HG03039 (cell line): ENCODE measurements around the gene PHF13.
A peak's percentile ranks its signal among the peaks of the same experiment; 100 is the strongest.

Experiments
- ATAC-seq: cut with Tn5 transposase; IDR thresholded peaks from one replicate; pipeline ENCODE4 v1.9.1; 2021; ENCODE audit warnings: mild to moderate bottlenecking, moderate library complexity; ENCODE audit not compliant: unreplicated experiment

Gene PHF13

DNA sequence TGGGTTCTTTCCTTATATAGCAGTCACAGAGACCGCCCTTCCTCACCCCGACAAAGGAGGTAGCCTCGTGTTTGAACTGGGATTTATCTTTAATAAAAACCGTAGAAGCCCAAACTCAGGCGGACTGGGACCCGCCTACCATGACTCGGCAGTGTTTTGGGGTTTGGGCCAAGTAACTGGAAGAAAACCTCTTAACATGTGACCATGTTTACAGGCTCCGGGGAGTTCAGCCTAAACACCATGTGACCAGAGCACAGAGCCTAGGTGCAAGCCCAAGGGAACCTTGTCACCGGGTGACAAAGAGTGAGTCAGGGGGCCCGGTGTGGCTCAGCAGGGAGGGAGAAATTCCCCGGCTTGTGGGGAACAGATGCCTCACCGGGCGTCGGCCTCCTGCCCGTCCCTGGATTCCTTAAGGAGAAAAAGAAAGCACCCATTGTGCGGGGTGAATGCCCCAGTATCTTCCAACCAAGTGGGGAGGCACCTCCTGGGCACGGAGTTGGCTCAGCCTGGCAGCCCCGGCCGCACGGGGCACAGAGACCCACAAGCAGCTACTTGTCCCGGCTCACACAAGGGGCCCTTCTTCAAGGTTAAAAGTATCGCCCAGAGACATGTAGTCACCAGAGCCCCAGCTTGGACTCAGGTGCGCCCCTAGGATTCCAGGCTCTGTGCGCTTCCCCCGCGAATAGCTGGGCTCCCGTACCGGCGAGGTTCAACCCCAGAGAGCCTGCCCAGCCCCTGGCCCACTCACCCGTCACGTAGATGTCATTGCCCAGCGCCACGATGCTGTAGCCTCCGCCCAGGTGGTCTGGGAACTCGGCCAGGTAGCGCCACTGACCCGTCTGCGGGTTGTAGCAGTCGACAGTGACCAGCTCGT, 12.2 kb upstream of the PHF13 start:
- ATAC-seq: peak; percentile 21

DNA sequence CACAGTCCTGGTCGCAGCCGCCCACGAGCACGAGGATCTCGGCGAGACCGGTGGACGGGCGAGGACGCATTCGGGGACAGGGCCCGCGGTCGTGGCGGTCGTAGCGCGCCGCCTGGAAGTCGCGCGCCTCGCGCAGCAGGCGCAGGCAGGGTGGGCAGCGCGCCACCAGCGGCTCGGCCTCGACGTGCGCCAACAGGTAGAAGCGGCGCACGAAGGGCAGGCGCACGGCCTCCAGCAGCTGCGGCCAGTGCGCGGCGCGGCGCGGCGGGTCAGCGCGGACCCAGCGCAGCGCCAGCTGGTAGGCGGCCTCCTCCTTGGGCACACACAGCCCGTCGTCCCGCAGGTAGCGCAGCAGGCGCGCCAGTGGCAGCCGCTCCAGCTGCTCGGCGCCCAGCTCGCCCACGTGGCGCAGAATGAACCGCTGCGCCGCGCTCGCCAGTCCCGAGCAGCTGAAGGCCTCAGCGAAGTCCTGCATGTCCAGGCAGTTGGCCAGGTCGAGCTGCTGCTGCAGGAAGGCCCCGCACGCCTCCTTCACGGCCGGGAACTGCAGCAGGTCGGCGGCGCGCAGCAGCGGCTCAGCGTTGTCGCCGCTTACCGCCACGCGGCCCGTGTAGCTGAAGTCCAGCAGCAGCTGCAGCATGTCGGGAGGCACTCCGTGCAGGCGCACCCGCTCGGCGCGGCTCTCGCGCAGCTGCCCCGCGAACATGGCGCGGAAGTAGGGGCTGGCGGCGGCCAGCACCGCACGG, 11.4 kb upstream of the PHF13 start:
- peak; percentile 29 for ATAC-seq

DNA sequence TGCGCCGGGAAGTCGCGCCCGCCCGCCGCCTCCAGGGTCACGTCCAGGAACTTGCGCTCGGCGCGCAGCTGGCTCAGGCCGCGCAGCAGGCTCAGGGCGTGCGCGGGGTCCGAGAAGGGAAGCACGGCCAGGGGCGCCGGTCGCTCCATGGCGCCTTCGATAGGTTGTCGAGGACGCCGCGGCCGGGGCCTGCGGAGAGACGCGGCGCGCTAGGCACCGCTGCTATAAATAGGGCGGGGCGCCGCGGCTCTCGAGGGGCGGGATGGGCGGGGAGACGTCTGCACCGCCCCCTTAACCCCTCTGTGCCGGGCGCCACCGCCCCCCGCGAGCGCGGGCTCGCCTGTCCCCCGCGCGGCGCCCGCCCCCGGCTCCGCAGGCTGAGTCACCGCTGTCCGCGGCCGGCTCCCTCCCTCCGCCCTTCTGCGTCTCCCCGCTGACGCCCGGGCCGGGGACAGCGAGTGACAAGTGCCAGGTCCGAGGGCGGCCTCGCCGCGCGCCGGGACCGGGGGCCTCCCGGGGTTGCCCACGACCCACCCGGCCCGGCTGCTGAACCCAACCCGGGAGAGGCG, 10.8 kb upstream of the PHF13 start, which contains the start of gene KLHL21:
TSS of gene KLHL21 (minus strand) at position 201 of the 569 bp plus-strand sequence. CDS start at position 149, 52 bp downstream.
- peak; percentile 56 for ATAC-seq

DNA sequence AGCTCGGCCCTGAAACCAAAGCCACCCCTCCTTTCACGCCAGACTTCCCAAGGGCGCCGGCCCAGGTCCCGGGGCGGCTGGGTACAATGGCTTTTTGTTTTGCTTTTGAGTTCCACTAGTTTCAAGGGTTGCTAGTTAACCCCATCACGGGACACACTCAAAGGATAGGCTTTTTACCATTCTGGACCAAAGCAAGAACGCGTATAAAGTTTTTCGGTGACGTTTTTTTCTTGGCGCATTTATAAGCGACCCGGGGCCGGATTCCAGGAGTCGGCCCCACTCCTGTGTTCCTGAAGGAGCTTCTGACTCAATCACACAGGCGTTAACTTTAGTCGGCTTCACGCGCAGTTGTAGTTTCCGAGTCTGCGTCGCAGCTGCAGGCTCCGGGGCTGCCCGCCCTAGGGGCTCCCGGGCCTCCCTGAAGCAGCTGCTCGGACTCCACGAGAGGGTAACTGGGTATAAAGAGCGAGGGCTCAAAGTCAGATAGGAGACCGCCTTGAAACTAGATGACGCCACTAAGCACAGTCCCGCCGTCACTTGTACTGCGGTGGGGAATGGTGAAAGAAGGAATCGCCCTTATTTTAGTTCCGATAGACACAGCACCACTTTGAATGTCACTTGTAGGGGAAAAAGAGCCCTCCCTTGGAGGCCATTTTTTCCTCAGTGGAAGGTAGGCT, 10.2 kb upstream of the PHF13 start:
- no peak for ATAC-seq

DNA sequence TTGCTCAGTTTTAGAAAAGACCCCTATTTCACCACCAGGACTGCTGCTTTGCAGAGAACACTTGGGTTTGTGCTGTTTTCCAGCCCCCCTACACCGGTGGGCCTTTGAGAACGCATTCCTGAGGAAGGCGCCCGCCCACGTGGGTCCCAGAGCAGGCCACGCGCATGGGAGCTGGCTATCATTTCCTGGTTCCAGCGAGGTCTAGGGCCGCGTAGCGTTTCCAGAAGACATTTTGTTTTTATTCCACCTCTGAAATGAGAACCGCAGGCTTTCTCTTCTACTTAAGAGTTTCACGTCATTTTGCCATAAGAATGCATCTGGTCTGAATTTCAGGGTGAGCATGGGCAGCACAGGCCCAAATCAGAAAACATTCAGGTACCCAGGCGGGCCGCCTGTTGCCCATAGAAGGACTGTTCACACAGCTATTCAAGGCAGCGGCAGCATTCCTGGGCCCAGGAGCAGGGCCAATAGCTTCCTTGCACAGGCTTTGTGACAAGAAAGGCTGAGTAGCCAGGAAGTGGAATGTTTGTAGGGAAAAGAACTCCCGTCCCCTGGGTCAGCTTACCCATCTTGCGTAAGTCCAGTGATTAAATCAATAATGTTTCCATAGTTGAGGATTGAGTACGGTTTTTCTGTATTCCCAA, 9.5 kb upstream of the PHF13 start:
- ATAC-seq: no peak

DNA sequence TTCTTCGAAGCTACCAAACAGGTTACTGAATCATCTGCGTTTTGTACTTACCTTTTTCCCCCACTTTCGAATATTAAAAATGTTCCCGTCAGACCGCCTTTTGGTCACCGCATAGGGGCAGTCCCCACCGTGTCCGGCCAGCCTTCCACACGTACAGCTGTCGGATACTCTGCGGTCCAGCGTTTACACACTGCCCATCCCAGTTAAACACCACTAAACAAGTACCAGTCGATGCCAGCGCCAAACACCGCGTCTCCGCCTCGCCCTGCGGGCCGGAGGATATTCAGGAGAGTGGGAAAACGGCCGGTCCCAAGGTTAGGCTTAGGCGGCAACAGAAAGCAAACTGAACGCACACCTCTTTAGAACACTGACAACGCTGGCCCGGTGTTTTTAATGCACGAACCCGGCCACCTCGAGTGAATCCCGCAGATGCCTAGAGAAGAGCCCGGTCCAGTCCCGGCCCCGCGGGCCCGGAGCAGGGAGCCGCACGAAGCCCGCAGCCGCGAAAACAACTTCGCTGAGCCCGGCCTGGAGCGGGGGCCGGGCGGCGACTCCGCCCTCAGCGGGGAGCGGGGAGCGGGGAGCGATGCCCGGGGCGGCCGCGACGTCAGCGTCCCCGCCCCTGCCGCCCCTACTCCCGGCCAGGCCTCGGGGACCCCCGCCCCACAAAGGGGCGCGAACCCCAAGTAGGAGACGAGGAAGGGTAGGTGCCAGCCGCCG, 730 bp upstream of the PHF13 start:
- ATAC-seq: no peak

DNA sequence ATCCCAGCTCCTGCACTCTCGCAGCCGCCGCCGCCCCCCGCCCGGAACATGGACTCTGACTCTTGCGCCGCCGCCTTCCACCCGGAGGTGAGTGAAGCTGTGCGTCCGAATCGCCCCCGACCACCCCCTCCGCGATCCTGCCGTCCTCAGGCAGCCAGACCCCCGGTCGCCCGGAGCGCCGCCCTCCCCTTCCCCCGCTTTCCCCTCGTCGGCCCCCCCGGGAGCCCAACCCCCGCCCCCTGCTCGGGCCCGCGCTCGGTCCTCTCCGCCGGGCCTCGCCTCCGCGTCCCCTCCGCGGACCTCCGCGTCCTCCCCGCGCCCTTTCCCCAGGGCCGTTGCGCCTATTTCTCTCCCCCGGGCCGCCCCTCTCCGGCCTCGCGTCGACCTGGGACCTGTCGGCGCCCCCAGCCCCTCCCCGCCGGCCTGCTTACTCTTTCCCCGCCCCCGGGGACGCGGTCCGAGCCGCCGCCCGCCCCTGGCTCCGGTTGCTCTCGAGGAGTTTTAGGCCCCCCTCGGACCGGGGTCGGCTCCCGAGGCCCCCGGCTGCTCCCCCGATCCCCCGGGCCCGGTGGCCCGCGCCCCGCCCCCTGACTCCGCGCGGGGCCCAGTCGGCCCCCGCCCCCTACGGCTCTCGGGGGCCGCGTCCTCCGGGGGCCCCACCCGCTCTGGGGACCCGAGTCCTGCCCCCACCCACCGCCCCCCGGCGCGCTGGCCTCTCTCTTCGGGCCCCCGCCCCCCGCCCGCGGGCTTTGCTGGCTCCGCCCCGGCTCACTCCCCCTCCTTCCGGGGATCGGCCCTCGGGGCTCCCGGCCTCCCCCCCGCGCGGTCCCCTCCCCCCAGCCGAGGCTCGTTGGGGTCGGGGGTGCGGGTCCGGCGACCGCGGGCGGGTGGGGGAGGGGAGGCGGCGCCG, 743 bp downstream of the PHF13 start:
- ATAC-seq: no peak

DNA sequence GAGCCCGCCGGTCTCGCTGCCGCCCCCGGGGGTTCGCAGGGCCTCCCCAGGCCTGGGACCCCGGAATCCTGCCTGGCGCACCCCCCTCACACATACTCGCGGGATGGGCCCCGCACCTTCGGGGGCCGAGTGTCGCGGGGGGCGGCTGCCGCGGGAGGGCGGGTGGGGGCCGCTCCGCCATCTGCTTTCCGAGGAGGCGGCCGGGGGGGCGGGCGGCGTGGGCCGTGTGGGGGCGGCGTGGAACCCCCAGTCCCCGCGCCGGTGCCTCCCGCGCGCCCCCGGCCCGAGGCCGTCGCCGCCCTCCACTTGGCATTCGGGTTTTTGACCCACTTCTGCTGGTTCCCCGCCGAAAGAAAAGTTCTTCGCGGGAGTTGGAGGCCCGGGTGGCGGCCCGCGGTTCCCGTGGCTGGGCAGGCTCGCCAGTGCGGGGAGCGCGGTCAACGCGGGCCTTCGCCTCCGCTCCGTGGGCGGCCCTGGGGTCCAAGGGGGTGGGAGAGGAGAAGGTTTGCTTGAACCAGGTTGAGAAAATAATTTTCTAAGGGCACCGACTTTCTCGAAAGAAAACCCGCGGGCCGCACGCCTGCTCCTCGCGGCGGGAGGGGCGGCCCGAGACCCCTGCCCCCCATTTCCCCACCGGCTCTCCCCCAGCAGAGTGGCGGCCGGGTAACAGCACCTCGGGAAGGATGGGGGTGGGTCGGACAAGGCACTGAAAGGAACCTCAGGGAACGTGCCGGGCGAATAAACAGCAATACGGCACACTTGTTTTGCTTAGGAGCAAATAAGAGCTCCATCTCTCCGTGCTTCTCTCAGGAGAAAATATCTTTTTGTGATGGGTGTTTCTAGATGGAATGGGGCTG, 1.6 kb downstream of the PHF13 start:
- no peak for ATAC-seq

DNA sequence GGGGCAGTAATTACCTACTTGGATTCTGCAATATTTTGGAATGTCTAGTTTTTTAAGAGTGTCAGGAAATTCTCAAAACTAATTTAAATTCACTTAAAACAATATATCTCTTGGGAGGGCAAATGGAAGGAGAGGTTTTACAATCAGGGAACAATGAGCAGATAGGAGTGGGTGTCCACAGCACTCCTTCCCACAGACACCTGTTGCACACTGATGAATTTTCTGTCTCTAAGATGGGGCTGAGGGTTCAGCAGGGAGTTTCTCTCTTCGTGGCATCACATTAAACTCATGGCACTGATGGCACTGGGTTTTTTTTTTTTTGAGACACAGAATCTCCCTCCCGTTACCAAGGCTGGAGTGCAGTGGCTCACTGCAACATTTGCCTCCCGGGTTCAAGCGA, 5.5 kb downstream of the PHF13 start:
- ATAC-seq: no peak

DNA sequence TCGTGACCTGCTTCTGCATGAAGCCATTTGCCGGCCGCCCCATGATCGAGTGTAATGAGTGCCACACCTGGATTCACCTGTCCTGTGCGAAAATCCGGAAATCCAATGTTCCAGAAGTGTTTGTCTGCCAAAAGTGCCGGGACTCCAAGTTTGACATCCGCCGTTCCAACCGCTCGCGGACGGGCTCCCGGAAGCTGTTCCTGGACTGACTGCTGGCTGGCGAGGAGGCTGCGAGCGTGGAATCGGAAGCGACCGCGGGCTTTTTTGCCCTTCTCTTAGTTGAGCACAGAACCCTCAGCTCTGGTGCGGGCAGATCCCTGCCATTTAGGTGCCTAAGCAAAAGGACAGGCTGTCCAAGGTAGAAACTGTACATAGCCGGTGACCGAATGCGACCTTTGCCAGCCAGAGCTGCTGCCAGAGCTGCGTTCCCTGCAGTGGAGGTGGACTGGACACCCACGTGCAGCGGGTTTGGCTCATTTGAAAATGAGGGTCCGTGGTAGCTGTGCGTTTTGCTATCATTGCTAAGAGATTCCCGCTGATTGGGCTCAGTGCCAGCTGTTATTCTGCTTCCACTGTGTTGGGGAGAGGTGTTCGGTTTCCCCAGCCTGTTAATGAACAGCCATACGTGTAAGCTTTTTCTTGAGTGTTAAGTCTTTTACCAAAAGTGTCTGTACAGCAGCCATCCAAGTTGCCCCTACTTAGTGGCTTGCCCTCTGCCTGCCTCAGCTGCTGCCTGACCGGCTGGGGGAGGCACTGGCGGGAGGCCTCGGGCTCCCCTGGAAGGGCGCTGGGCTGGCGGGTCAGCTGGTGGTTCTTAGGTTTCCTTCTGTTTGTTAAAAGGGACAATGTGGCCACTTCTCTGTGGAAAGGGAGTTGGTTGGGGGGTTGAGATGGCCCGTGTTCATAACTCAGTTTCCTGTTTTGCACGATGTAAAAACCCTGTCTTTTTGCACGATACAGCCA, 8.2 kb downstream of the PHF13 start:
- no peak for ATAC-seq

DNA sequence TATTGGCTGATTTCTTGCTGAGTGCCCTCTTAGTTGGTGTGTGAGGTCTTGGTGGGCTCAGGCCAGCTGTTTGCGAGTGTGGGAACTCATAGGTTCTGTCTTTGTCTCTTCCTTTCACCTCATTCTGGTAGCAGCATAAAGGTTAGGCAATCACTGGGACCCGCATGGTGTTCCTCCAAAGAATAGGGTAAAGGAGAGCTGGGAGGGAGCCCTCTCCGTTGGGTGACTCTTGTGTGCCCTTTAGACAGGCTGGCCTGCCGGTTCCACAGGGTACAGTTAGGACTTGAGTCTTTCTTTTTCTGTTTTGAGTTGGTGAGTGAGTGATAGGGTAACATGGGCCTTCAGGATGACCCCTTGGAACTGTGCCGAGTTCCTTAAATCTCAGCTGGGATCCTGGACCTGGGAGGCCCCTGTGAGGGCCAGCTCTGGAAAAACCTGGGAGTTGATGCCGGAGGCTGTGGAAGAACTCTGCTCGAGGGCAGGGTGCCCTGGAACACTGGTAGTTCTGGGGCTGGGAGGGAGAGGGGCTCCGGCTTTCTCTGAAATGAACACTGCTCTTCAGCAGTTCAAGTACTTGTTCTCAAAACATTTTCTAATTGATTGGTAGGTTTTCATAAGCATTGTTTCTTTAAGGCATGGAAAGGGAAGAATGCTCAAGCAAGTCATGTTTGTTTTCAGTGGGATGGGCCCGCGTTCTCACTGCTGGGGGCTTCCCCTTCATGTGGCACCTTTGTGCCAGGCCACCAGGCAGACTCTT, 9.0 kb downstream of the PHF13 start:
- no peak for ATAC-seq

DNA sequence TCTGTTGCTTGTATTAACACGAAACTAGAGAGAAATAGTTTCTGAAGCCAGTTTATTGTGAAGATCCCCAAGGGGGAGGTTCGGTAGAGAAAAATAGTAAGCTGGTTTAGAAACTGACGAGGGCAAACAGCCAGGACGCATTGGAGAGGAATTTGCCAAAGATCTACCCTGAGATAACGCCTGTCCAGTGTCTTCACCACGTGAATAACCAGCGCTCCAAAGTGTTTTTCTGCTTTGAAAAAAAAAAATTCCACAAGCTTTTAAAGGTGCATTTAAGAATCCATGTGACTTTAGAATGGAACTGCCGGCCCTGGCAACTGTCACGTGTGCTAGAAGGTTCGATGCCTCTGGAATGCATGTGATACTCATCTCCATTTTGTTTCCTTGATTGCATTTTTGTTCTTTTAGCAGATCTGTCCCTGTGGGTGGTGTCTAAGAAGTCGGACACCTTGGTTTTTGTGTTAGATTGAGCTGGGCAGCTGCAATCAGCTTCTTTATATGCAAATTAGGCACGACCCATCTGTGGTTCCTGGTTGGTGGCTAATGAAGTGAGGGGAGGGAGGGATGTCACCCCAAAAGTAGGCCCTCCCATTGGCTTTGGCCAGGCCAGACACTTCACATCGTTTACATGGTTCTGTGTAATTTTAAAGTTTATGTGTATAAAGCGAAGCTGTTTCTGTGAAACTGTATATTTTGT, 9.9 kb downstream of the PHF13 start:
- no peak for ATAC-seq

DNA sequence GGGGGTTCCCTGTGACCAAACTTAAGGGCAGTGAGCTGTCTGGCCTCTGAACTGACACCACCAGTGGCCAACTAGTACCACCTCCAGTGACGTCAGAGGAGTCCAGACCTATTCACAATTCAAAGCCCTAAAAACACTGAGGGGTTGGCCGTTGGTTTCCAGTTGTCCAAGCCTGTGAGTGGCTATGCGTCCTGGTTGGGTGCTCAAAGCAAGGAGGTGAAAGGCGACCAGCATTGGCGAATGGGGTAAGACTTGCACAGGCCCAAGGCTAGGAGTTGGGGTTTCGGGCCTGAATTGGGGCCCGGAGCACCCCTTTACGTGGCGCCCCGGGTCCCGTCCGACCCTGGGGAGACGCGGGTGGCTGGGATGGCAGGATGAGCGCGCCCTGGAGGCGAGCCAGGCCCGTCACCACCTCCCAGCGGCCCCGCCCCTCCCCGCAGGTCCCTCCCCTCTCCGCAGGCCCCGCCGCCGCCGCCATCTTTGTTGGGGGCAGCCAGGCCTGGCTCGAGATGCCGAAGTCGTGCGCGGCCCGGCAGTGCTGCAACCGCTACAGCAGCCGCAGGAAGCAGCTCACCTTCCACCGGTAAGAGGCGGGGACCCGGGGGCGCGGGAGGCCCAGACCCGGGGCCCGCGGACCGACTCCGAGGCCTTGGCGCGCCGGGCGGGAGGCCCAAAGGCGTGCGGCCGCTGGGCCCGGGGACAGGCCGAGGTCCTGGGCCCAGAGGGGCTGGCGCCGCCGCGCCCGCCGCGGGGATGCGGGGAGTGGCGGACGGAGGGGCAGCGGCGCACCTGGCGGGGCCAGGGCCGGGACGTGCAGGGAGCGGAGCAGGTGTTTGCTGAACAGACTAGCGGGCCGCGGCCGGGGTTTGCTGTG, 11.4 kb downstream of the PHF13 start, which contains the start of gene THAP3:
TSS of gene THAP3 (plus strand) at position 159 of the 874 bp plus-strand sequence. CDS start at position 510, 351 bp downstream.
- peak; percentile 64 for ATAC-seq

DNA sequence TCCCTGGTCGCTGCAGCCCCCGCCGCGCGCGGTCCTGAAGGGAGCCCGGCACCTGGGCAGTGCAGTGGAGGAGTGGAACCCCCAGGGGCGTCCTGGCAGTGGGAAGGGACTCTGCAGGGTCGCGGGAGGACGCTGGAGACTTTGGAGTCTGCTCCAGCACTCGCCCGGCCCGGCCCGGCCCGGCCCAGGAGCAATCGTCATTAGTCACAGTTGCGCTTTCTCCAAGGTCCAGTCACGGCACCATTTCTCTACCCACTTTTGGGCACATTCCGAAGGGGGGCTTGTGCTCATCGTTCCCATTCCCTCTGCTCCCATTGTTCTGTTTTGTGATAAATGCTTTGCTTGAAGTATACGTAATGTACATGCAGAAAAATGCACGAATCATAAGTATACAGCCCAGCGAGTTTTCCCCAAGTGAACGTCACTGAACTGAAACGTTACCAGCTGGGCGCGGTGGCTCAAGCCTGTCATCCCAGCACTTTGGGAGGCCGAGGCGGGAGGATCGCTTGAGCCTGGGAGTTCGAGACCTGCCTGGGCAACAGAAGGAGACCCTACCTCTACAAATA, 12.1 kb downstream of the PHF13 start:
- peak; percentile 6 for ATAC-seq
